Measurements from ENCODE around the gene APOL2.

The APOL2 gene

GRCh38 chr22:36215981-36216380, 23.3 kb downstream of the APOL2 start:
- Histone ChIP-seq H3K36me3 (ENCODE audit: insufficient read depth, low read length) (no peaks in the 10 kb centered on the region), H3K4me3 (ENCODE audit: low read depth in 1 of 2, low read length in 2 of 2) (no peak overlapping the region), H3K4me1 (ENCODE audit: insufficient read depth, low read length) (peaks cover 3% of the 10 kb centered on the region), H3K9me3 (ENCODE audit: insufficient read depth, low read length, severe bottlenecking) (no peaks in the 10 kb centered on the region), H3K4me2 (ENCODE audit: insufficient read depth, low read length) (no peak overlapping the region), H3K79me2 (ENCODE audit: insufficient read depth, low read length) (no peaks in the 10 kb centered on the region), H3K9ac (ENCODE audit: low read depth, low read length) (no peak overlapping the region), H3K27ac (ENCODE audit: low read length) (no peak overlapping the region), H4K20me1 (ENCODE audit: insufficient read depth, low read length) (no peaks in the 10 kb centered on the region; the same call in 1 of the 2 replicates), H3K27me3 (ENCODE audit: insufficient read depth, low read length, poor library complexity) (no peaks in the 10 kb centered on the region), H2AFZ (ENCODE audit: low read depth, low read length) (no peak overlapping the region)
- DNase-seq (no peak), ATAC-seq (ENCODE audit: insufficient read depth, low read depth) (no peak)
- TF ChIP-seq CTCF (IDR thresholded peaks at IDR 0.05; ENCODE audit: borderline replicate concordance, extremely low read depth, low read length, poor library complexity, severe bottlenecking) = no peak
- no peak for TF ChIP-seq EZH2 (IDR thresholded peaks at IDR 0.05; ENCODE audit: borderline replicate concordance, low read depth, low read length, severe bottlenecking)

GRCh38 chr22:36213586-36213985, 25.7 kb downstream of the APOL2 start:
- ATAC-seq (ENCODE audit: insufficient read depth, low read depth) (no peak), DNase-seq (no peak)
- Histone ChIP-seq H3K4me1 (ENCODE audit: insufficient read depth, low read length) (peaks cover 12% of the 10 kb centered on the region), H3K79me2 (ENCODE audit: insufficient read depth, low read length) (no peaks in the 10 kb centered on the region), H3K9me3 (ENCODE audit: insufficient read depth, low read length, severe bottlenecking) (no peaks in the 10 kb centered on the region), H3K4me2 (ENCODE audit: insufficient read depth, low read length) (no peak overlapping the region), H2AFZ (ENCODE audit: low read depth, low read length) (no peak overlapping the region), H3K4me3 (ENCODE audit: low read depth in 1 of 2, low read length in 2 of 2) (no peak overlapping the region), H3K9ac (ENCODE audit: low read depth, low read length) (no peak overlapping the region), H3K36me3 (ENCODE audit: insufficient read depth, low read length) (no peaks in the 10 kb centered on the region), H3K27me3 (ENCODE audit: insufficient read depth, low read length, poor library complexity) (no peaks in the 10 kb centered on the region), H4K20me1 (ENCODE audit: insufficient read depth, low read length) (no peaks in the 10 kb centered on the region; the same call in 1 of the 2 replicates), H3K27ac (ENCODE audit: low read length) (no peak overlapping the region)
- TF ChIP-seq EZH2 (IDR thresholded peaks at IDR 0.05; ENCODE audit: borderline replicate concordance, low read depth, low read length, severe bottlenecking) (no peak), CTCF (IDR thresholded peaks at IDR 0.05; ENCODE audit: borderline replicate concordance, extremely low read depth, low read length, poor library complexity, severe bottlenecking) (no peak)

GRCh38 chr22:36212901-36213300, 26.4 kb downstream of the APOL2 start:
- Histone ChIP-seq H3K4me2 (ENCODE audit: insufficient read depth, low read length) (no peak overlapping the region), H3K27ac (ENCODE audit: low read length) (no peak overlapping the region), H3K4me1 (ENCODE audit: insufficient read depth, low read length) (peaks cover 12% of the 10 kb centered on the region), H2AFZ (ENCODE audit: low read depth, low read length) (no peak overlapping the region), H4K20me1 (ENCODE audit: insufficient read depth, low read length) (no peaks in the 10 kb centered on the region; the same call in 1 of the 2 replicates), H3K27me3 (ENCODE audit: insufficient read depth, low read length, poor library complexity) (no peaks in the 10 kb centered on the region), H3K9ac (ENCODE audit: low read depth, low read length) (no peak overlapping the region), H3K36me3 (ENCODE audit: insufficient read depth, low read length) (no peaks in the 10 kb centered on the region), H3K9me3 (ENCODE audit: insufficient read depth, low read length, severe bottlenecking) (no peaks in the 10 kb centered on the region), H3K79me2 (ENCODE audit: insufficient read depth, low read length) (no peaks in the 10 kb centered on the region), H3K4me3 (ENCODE audit: low read depth in 1 of 2, low read length in 2 of 2) (no peak overlapping the region)
- TF ChIP-seq EZH2 (IDR thresholded peaks at IDR 0.05; ENCODE audit: borderline replicate concordance, low read depth, low read length, severe bottlenecking) = no peak
- no peak for TF ChIP-seq CTCF (IDR thresholded peaks at IDR 0.05; ENCODE audit: borderline replicate concordance, extremely low read depth, low read length, poor library complexity, severe bottlenecking)
- DNase-seq (no peak), ATAC-seq (ENCODE audit: insufficient read depth, low read depth) (no peak)
